Breast epithelium (tissue), 3 donors: ENCODE results near the gene PDE4D.

Source experiments
- POLR2A ChIP-seq: fragments of 450-650 bp; IDR thresholded peaks from one replicate; pipeline ENCODE4 v1.6.1; 2016; ENCODE audit warnings: antibody characterized with exemption, mild to moderate bottlenecking, moderate library complexity
- TF ChIP-seq, protein P1 (sequence below), 3 donors: fragments of 450-650 bp; IDR thresholded peaks; one replicate each; pipeline ENCODE4 v1.5.1; 2016 to 2017; ENCODE audit warnings: antibody characterized with exemption in 3 of 3, mild to moderate bottlenecking in 3 of 3, moderate library complexity in 3 of 3

DNA sequence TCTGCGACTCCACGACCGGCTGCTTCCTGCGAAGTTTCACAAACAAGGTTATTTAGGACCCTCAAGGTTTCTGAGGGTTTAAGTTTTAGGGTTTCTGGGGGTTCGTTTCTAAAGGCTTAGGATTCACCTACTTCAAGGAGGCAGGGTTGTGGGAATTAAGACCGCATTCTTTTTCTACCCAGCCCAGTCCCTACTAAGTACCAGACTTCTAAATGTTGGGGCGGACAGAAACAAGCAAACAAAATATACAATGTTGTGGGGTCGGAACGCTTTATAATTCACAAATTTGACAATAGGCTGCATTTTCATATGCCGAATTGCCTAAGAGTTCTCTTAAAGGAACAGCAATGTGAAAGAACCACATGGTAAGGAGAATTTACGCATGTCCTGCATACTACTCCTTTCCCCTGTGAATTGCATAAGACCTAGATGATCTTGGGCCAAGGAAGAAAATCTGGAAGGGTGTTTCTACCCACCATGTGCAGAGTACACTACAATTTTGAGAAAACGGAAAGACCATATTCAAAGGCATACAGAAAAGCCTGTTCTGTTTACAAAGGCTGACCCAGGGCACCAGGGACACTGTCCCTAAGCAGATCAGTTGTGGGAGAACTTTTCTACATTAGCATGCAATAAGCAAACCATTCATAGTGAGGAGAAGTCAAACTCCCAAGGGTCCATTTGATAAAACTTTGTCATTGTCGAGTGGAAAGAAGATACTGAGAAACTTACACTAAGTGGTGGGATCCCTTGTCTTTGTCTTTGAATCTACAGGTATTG, 853.3 kb downstream of the PDE4D start:
- TF ChIP-seq, protein P1, sequence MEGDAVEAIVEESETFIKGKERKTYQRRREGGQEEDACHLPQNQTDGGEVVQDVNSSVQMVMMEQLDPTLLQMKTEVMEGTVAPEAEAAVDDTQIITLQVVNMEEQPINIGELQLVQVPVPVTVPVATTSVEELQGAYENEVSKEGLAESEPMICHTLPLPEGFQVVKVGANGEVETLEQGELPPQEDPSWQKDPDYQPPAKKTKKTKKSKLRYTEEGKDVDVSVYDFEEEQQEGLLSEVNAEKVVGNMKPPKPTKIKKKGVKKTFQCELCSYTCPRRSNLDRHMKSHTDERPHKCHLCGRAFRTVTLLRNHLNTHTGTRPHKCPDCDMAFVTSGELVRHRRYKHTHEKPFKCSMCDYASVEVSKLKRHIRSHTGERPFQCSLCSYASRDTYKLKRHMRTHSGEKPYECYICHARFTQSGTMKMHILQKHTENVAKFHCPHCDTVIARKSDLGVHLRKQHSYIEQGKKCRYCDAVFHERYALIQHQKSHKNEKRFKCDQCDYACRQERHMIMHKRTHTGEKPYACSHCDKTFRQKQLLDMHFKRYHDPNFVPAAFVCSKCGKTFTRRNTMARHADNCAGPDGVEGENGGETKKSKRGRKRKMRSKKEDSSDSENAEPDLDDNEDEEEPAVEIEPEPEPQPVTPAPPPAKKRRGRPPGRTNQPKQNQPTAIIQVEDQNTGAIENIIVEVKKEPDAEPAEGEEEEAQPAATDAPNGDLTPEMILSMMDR (IDR thresholded peaks at IDR 0.05): no peak
- TF ChIP-seq POLR2A: no peak
